Left lung (tissue), 10 donors: ENCODE data around the gene RFX7. TPM values are rescaled to one million over a fixed set of nuclear protein-coding genes. Genes with fewer than 3 reads are reported as not detected.

Source experiments
- ATAC-seq: fragments of 200-7000 bp; cut with Tn5 transposase; one replicate; pipeline ENCODE4 v1.9.1; 2020; ENCODE audit warnings: moderate library complexity
- DNase-seq, 4 donors: peaks; one replicate each; pipeline ENCODE4 v3.0.0-alpha.2; 2013 to 2020
- H3K27ac ChIP-seq, 2 donors: fragments of 200-600 bp; sonication (generic) in 1 of 2; one replicate each; pipeline versions ENCODE4 v1.5.0 to v1.8.0; 2020 to 2021
- H3K27me3 ChIP-seq, 2 donors: fragments of 200-600 bp; sonication (generic) in 1 of 2; one replicate each; pipeline versions ENCODE4 v1.5.0 to v1.8.0; 2020 to 2021
- H3K36me3 ChIP-seq, 2 donors: fragments of 200-600 bp; sonication (generic) in 1 of 2; one replicate each; pipeline versions ENCODE4 v1.5.0 to v1.8.0; 2020 to 2021
- H3K4me1 ChIP-seq, 2 donors: fragments of 200-600 bp; one replicate each; pipeline ENCODE4 v1.8.0; 2021
- H3K4me3 ChIP-seq, 2 donors: fragments of 200-600 bp; sonication (generic) in 1 of 2; one replicate each; pipeline versions ENCODE4 v1.5.0 to v1.8.0; 2020 to 2021; ENCODE audit warnings: mild to moderate bottlenecking in 1 of 2
- H3K9me3 ChIP-seq, 2 donors: fragments of 200-600 bp; sonication (generic) in 1 of 2; one replicate each; pipeline versions ENCODE4 v1.5.0 to v1.8.0; 2020 to 2021
- intact Hi-C, 2 donors: fragments of 100-400 bp; cut with DNase I; formaldehyde crosslinking; loops; one replicate each; pipeline versions ENCODE4 v1.11.2 to v1.14.2; 2022
- polyA plus RNA-seq, 6 donors: library from polyadenylated mRNA; unstranded; fragments of 120-200 nt; gene quantifications; one replicate each; pipeline ENCODE4 v1.2.1, GENCODE V29; 2013; ENCODE audit not compliant: insufficient read length in 6 of 6
- total RNA-seq, 2 donors: library from RNA; stranded (reverse); fragmentation: NEBNext Ultra II Directional; extraction: Animal tissue kit (Norgen Biotek cat#: 25700); gene quantifications; one replicate each; pipeline ENCODE4 v1.2.1, GENCODE V29; 2021
- TF ChIP-seq, protein P1 (sequence below), 2 donors: fragments of 200-600 bp; sonication (generic) in 1 of 2; IDR thresholded peaks; one replicate each; pipeline versions ENCODE4 v1.5.0 to v1.8.0; 2021; ENCODE audit warnings: antibody characterized with exemption in 2 of 2
- donor health status: DM: no; HTN: yes; CAD: no.
- donor health status: DM: no; HTN: no; CAD: no.

The RFX7 gene
- total and polyA plus RNA-seq, 8 donors, result 16.7 to 28.1 (median 25.4) TPM

DNA sequence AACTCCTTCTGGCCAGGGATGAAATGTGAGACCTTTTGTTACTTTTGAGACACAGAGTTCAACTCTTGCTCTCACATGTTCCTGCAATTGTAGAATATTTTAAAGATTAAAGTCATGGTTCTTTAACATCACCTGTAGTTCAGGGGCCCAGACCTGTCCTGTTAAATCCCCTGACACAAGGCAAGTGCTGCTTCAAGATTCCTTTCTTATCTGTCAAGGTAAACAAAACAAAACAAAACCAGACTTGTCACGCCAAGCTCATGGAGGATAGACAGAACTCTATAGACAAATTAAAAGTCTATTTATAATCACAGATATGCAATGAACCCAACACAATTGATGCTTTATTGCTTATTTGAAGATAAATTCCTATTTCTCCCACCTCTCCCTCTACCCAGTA, 201.6 kb downstream of the RFX7 start:
- intact Hi-C loops, result no loop called here
- no peak overlapping the region for H3K27ac ChIP-seq

GRCh38 chr15:56040081-56041035, 203.3 kb downstream of the RFX7 start:
- intact Hi-C loops, result no loop called here
- Histone ChIP-seq H3K27me3 (no peaks in the 10 kb centered on the region), H3K9me3 (no peaks in the 10 kb centered on the region), H3K36me3 (no peaks in the 10 kb centered on the region), H3K4me3 (no peak overlapping the region), H3K4me1 (peaks cover 7 to 8% of the 10 kb centered on the region in 2 donors), H3K27ac (peak overlapping the region; percentile 66 to 67)
- TF ChIP-seq, protein P1, sequence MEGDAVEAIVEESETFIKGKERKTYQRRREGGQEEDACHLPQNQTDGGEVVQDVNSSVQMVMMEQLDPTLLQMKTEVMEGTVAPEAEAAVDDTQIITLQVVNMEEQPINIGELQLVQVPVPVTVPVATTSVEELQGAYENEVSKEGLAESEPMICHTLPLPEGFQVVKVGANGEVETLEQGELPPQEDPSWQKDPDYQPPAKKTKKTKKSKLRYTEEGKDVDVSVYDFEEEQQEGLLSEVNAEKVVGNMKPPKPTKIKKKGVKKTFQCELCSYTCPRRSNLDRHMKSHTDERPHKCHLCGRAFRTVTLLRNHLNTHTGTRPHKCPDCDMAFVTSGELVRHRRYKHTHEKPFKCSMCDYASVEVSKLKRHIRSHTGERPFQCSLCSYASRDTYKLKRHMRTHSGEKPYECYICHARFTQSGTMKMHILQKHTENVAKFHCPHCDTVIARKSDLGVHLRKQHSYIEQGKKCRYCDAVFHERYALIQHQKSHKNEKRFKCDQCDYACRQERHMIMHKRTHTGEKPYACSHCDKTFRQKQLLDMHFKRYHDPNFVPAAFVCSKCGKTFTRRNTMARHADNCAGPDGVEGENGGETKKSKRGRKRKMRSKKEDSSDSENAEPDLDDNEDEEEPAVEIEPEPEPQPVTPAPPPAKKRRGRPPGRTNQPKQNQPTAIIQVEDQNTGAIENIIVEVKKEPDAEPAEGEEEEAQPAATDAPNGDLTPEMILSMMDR (IDR thresholded peaks at IDR 0.05), result no peak
- peak in 2 of 4 donors; percentile 65 to 80 for DNase-seq
- ATAC-seq, result peak; percentile 88

More for the DNA sequence above, 201.6 kb downstream of the RFX7 start:
- ATAC-seq, result no peak
- Histone ChIP-seq H3K4me1 (peaks cover 7 to 8% of the 10 kb centered on the region in 2 donors), H3K27me3 (no peaks in the 10 kb centered on the region), H3K36me3 (no peaks in the 10 kb centered on the region), H3K4me3 (no peak overlapping the region), H3K9me3 (no peaks in the 10 kb centered on the region)
- TF ChIP-seq, protein P1 (IDR thresholded peaks at IDR 0.05), result no peak
- no peak for DNase-seq

DNA sequence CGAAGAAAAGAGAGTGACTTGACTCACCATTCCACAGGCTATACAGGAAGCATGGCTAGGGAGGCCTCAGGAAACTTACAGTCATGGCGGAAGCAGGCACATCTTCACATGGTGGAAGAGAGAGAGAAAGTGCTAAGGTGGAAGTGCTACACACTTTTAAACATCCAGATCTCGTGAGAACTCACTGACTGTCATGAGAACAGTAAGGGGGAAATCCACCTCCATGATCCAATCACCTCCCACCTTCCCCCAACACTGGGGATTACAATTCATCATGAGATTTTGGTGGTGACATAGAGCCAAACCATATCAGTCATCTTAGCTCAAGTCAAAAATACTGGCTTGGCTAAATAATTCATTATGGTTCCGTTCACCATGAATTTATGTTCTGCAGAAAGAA, 205.0 kb downstream of the RFX7 start:
- Histone ChIP-seq H3K27me3 (no peaks in the 10 kb centered on the region), H3K27ac (no peak overlapping the region), H3K36me3 (no peaks in the 10 kb centered on the region), H3K9me3 (no peaks in the 10 kb centered on the region), H3K4me1 (peaks cover 7 to 8% of the 10 kb centered on the region in 2 donors), H3K4me3 (no peak overlapping the region)
- ATAC-seq, result no peak
- DNase-seq, result no peak
- intact Hi-C loops, result no loop called here
- TF ChIP-seq, protein P1 (IDR thresholded peaks at IDR 0.05), result no peak

GRCh38 chr15:56038015-56038414, 205.7 kb downstream of the RFX7 start:
- no peaks in the 10 kb centered on the region for H3K9me3 ChIP-seq
- no peaks in the 10 kb centered on the region for H3K36me3 ChIP-seq
- no peaks in the 10 kb centered on the region for H3K27me3 ChIP-seq
- peaks cover 7 to 8% of the 10 kb centered on the region in 2 donors for H3K4me1 ChIP-seq
- H3K4me3 ChIP-seq, result no peak overlapping the region
- TF ChIP-seq, protein P1 (IDR thresholded peaks at IDR 0.05), result no peak
- no peak for ATAC-seq
- no peak overlapping the region for H3K27ac ChIP-seq
- DNase-seq, result no peak
- intact Hi-C loops, result no loop called here

Other genes with a start within 250 kb of the RFX7 start
- 1 to 10 TPM; 6.3 to 7.0 TPM for gene TEX9, start 121.5 kb upstream of the RFX7 start, total RNA-seq
- 10 to 100 TPM; 15.7 to 19.4 (median 17.0) TPM for gene TEX9, start 121.5 kb upstream of the RFX7 start, polyA plus RNA-seq
- 1 to 10 TPM; 3.9 to 4.1 TPM for gene MNS1, start 221.3 kb upstream of the RFX7 start, total RNA-seq
- 10 to 100 TPM; 14.4 to 26.1 (median 20.6) TPM for gene MNS1, start 221.3 kb upstream of the RFX7 start, polyA plus RNA-seq